GM12892 (cell line): ENCODE data around the gene PPP6R2.

Experiments
- POLR2A ChIP-seq: IDR thresholded peaks from 2 replicates; pipeline ENCODE4 v1.6.1; 2011; ENCODE audit warnings: low read depth, low read length, control low read depth
- POLR2AphosphoS5 ChIP-seq: IDR thresholded peaks from 2 replicates; pipeline ENCODE4 v1.6.1; 2011; ENCODE audit warnings: low read depth, low read length, control low read depth
- TAF1 ChIP-seq: IDR thresholded peaks from 2 replicates; pipeline ENCODE4 v1.6.1; 2011; ENCODE audit warnings: low read depth, mild to moderate bottlenecking, control low read depth, low read length, borderline replicate concordance

DNA sequence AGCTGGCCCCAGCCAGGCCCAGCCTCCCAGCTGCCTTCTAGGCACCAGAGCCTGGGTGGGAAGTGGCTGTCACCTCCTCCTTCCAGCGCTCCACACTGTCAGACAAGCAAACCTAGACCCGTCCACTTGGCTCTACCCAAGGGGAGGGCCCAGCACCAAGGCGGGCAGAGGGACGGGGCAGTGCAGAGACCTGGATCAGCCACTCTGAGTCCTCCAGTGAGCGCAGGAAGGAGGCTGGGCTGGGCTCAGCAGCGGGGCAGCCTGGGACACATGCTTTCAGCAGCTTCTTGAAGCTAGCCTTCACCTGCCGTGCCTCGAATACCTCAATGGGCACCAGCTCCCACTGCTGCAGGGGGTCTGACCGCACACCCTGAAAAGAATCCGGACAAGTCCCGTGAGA lies 112.9 kb downstream of the PPP6R2 start:
- TF ChIP-seq POLR2AphosphoS5 (no peak), POLR2A (no peak), TAF1 (no peak)
